GM19099 (cell line): ENCODE measurements around the gene ZSCAN9.

Source experiments
- POLR2A ChIP-seq: IDR thresholded peaks from 3 replicates; pipeline ENCODE4 v1.6.1; 2011; ENCODE audit warnings: low read depth; ENCODE audit not compliant: insufficient read length; ENCODE audit errors: extremely low read depth

ZSCAN9 gene

DNA sequence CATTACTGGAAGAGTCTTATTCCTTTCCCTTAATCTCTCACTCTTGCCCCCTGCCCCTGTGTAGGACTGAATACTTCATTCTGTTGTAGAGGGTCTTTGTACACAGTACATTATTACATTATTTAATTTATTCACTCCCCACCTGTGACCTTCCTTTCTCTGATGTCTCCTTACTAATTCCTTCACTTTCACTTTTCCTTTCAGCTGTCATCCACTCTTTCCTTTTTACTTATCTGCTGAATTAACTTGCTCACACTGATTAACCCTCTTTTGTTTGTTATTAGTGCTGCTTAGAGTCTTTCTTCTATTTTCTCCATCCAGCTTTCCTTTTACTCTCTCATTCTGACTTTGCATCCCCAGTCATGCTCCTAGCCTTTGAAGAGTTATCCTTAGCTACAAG is 49.8 kb downstream of the ZSCAN9 start:
- TF ChIP-seq POLR2A = no peak

DNA sequence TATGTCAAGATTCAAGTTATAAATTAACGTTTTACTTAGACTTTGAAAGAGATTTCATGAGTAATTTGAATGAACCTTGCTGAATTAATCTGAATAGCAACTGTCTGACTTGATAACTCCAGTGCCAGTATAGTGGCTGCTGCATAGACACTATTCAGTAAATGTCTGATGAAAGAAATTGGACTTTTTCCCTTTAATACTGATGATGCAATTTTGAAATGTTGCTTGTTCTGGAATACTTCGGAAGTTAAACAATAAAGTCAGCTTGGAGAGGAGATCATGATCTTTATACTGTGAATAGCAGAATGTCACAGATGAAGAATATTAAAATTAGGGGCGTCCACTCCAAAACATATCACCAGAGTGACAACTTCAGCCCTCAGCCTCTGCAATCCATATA is 52.7 kb downstream of the ZSCAN9 start:
- no peak for TF ChIP-seq POLR2A

- TF ChIP-seq POLR2A = no peak
Measured at GRCh38 chr6:28280595-28281287, 55.7 kb downstream of the ZSCAN9 start.

DNA sequence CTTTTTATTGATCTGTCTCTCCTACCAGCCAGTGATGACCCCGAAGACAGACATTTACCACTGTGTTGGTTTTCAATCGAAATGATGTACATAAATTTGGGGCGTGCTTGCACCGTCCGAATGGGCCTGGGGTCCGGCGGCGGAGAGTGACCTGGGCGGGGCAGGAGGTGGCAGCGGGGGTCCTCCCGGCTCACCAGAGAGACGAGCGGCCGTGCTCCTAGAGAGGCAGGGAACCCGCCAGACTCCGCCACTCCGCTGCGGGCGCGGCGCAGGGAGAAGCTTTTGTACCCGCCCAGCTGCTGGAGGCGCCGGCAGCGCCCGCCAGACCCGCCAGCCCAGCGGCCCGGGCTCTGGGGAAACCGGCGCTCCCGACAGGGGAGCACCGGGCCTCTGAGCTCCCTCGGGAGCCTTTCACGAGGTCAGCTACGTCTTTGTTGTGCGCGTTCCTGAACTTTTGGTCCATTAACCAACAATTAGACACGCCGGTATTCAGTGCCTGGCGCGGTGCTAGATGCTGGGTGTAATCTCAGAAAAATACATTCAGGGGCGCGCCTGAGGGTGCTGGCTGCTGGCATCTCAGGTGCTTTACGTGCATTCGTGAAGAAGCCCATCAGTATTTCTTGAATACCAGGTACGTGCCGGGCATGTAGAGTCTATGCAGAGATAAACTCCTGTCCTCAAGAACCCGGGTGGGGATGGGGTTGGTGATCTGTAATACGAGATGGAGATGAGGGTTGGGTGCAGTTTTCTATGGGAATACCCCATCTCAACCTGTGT is 56.4 kb downstream of the ZSCAN9 start, which contains the start of gene PGBD1:
PGBD1 (plus strand) TSS at position 285 of the 777 bp plus-strand sequence. CDS start 2,242 bp downstream, outside the sequence.
- peak; percentile 71 for TF ChIP-seq POLR2A

GRCh38 chr6:28282926-28283325 is 57.9 kb downstream of the ZSCAN9 start:
- TF ChIP-seq POLR2A = no peak
